HEK293 (cell line): ENCODE results near the gene THSD7B.
"Not testable (repeated sequence)": the region's sequence is repeated elsewhere in the genome, so short reads cannot be mapped to it uniquely, and the experiment has no call there.

Source experiments
- CTCF ChIA-PET: fragments of 350-600 bp; formaldehyde crosslinking; extraction: SDS; loops from one replicate; lab custom pipeline; 2021; ENCODE audit warnings: antibody characterized with exemption; lab: Yijun Ruan, JAX
- POLR2A ChIA-PET: fragments of 300-600 bp; formaldehyde crosslinking; extraction: SDS; loops from one replicate; lab custom pipeline; 2020; ENCODE audit warnings: antibody characterized with exemption, inconsistent platforms; lab: Yijun Ruan, JAX
- H3K27ac ChIP-seq: fragments of 200-500 bp; sonication (Bioruptor generic); 2 replicates; pipeline ENCODE4 v1.5.1; 2014; ENCODE audit warnings: low read depth, low read length, control low read depth, inconsistent platforms; ENCODE audit errors: extremely low read depth
- H3K36me3 ChIP-seq, 2 experiments: fragments of 200-500 bp in 1 of 2; sonication (Bioruptor generic) in 1 of 2; 1 replicate in 1 of 2; 2 replicates in 1 of 2; pipeline ENCODE4 v1.5.1; 2014 to 2017; ENCODE audit warnings: inconsistent platforms in 2 of 2, low read length in 2 of 2; ENCODE audit not compliant: control insufficient read depth in 2 of 2, insufficient read depth in 1 of 2
- H3K4me1 ChIP-seq: fragments of 200-500 bp; sonication (Bioruptor generic); 2 replicates; pipeline ENCODE4 v1.5.1; 2014; ENCODE audit warnings: mild to moderate bottlenecking, low read length, inconsistent platforms; ENCODE audit not compliant: control insufficient read depth, insufficient read depth
- H3K4me3 ChIP-seq: 2 replicates; pipeline ENCODE4 v1.5.1; 2011; ENCODE audit warnings: low read depth, mild to moderate bottlenecking, control low read depth, low read length, moderate library complexity
- H3K9me3 ChIP-seq: fragments of 200-500 bp; sonication (Bioruptor generic); 2 replicates; pipeline ENCODE4 v1.5.1; 2014; ENCODE audit warnings: low read depth, low read length, inconsistent platforms; ENCODE audit not compliant: control insufficient read depth, insufficient read depth
- ZBTB21 ChIP-seq: fragments of 450-650 bp; formaldehyde crosslinking; IDR thresholded peaks from 2 replicates; pipeline ENCODE4 v1.5.1; 2017; ENCODE audit warnings: missing biosample characterization, missing genetic modification characterization
- ZFP41 ChIP-seq: fragments of 450-650 bp; formaldehyde crosslinking; IDR thresholded peaks from 2 replicates; pipeline ENCODE4 v1.5.1; 2016; ENCODE audit warnings: missing biosample characterization, missing genetic modification characterization, borderline replicate concordance
- ZNF157 ChIP-seq: fragments of 450-650 bp; formaldehyde crosslinking; IDR thresholded peaks from 2 replicates; pipeline ENCODE4 v1.5.1; 2016; ENCODE audit warnings: missing biosample characterization, missing genetic modification characterization
- ZNF239 ChIP-seq: fragments of 450-650 bp; formaldehyde crosslinking; IDR thresholded peaks from 2 replicates; pipeline ENCODE4 v1.5.1; 2016; ENCODE audit warnings: missing biosample characterization, missing genetic modification characterization
- ZNF266 ChIP-seq: fragments of 450-650 bp; formaldehyde crosslinking; IDR thresholded peaks from 2 replicates; pipeline ENCODE4 v1.5.1; 2016; ENCODE audit warnings: missing biosample characterization, missing genetic modification characterization, low read depth
- ZNF341 ChIP-seq: fragments of 450-650 bp; formaldehyde crosslinking; IDR thresholded peaks from 2 replicates; pipeline ENCODE4; 2016; ENCODE audit warnings: low read depth, missing biosample characterization, missing genetic modification characterization
- ZNF48 ChIP-seq: fragments of 450-650 bp; formaldehyde crosslinking; IDR thresholded peaks from 2 replicates; pipeline ENCODE4 v1.5.1; 2016; ENCODE audit warnings: missing biosample characterization, missing genetic modification characterization
- ZNF521 ChIP-seq: fragments of 450-650 bp; formaldehyde crosslinking; IDR thresholded peaks from 2 replicates; pipeline ENCODE4 v1.5.1; 2017; ENCODE audit warnings: missing biosample characterization, mild to moderate bottlenecking, missing genetic modification characterization
- ZNF544 ChIP-seq: fragments of 450-650 bp; formaldehyde crosslinking; IDR thresholded peaks from 2 replicates; pipeline ENCODE4 v1.5.0; 2017; ENCODE audit warnings: missing biosample characterization, missing genetic modification characterization
- ZNF660 ChIP-seq: fragments of 450-650 bp; IDR thresholded peaks from 2 replicates; pipeline ENCODE4 v1.5.1; 2018; ENCODE audit warnings: missing biosample characterization, mild to moderate bottlenecking, missing genetic modification characterization
- ZNF664 ChIP-seq: fragments of 450-650 bp; formaldehyde crosslinking; IDR thresholded peaks from 2 replicates; pipeline ENCODE4 v1.5.1; 2016; ENCODE audit warnings: missing biosample characterization, missing genetic modification characterization
- ZNF791 ChIP-seq: fragments of 450-650 bp; formaldehyde crosslinking; IDR thresholded peaks from 2 replicates; pipeline ENCODE4 v1.5.1; 2016; ENCODE audit warnings: missing biosample characterization, missing genetic modification characterization
- TF ChIP-seq, protein P1 (sequence below): fragments of 450-650 bp; formaldehyde crosslinking; IDR thresholded peaks from 2 replicates; pipeline ENCODE4 v1.5.1; 2016; ENCODE audit warnings: missing biosample characterization, missing genetic modification characterization
- TF ChIP-seq, protein P2 (sequence below): fragments of 450-650 bp; formaldehyde crosslinking; IDR thresholded peaks from 2 replicates; pipeline ENCODE4 v1.5.1; 2016; ENCODE audit warnings: missing biosample characterization, missing genetic modification characterization
- TF ChIP-seq, protein P3 (sequence below): fragments of 450-650 bp; formaldehyde crosslinking; IDR thresholded peaks from 2 replicates; pipeline ENCODE4 v1.5.1; 2016; ENCODE audit warnings: missing biosample characterization, missing genetic modification characterization, borderline replicate concordance

The THSD7B gene

DNA sequence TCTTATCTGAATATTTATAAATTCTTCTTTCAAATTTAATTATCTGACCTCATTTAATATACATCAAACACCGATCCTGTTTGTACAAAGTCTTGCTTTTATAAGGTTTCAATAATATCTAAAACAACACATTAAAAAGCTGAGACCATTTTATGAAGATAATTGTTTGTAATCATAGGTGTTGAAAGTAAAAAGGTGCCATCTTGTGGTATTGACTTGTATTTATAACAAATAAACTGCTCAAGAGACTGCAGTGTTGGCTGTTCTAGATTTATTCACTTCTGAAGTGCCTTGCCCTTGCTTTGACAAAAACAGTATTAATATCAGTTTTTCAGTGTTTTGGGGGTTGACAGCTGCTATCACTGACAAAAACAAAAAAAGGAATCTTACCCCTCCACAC lies 912.1 kb downstream of the THSD7B start:
- CTCF ChIA-PET: interaction anchor here (0.9 kb wide), 1 partner anchor 160 kb away, joined by 4 read pairs; no protein-coding TSS in a partner anchor
- H3K27ac ChIP-seq: no peak overlapping the region
- H3K36me3 ChIP-seq: no peaks in the 10 kb centered on the region
- TF ChIP-seq ZNF660 (no peak), ZNF341 (no peak)
- H3K9me3 ChIP-seq: no peaks in the 10 kb centered on the region
- H3K4me1 ChIP-seq: no peaks in the 10 kb centered on the region
- POLR2A ChIA-PET: no interaction called here
- no peak overlapping the region for H3K4me3 ChIP-seq

DNA sequence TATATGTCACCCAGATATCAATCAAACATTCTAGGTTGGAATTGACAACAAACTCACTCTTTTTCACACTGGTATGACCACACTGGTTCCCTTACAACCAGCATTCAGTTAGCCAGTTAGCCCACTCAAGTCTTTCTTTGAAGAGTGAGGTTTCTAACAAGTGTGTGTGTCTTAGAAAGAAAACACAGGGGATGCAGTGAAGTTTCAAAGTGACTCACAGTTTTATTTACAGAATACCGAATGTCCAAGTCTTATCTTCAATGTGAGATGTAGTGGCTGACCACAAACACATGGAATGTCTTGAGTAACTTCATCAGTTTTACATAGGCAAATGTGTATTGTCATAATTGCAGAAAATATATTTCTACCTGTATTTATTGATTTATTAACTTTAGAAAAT lies 924.2 kb downstream of the THSD7B start:
- H3K4me3 ChIP-seq: no peak overlapping the region
- H3K36me3 ChIP-seq: no peaks in the 10 kb centered on the region
- ChIA-PET POLR2A (no interaction called here), CTCF (interaction anchor here (0.7 kb wide), 1 partner anchor 150 kb away, joined by 3 read pairs; no protein-coding TSS in a partner anchor)
- no peaks in the 10 kb centered on the region for H3K4me1 ChIP-seq
- TF ChIP-seq ZNF157 (tag by site-specific recombination): no peak
- TF ChIP-seq ZNF239 (tag by site-specific recombination): no peak
- TF ChIP-seq, protein P1, sequence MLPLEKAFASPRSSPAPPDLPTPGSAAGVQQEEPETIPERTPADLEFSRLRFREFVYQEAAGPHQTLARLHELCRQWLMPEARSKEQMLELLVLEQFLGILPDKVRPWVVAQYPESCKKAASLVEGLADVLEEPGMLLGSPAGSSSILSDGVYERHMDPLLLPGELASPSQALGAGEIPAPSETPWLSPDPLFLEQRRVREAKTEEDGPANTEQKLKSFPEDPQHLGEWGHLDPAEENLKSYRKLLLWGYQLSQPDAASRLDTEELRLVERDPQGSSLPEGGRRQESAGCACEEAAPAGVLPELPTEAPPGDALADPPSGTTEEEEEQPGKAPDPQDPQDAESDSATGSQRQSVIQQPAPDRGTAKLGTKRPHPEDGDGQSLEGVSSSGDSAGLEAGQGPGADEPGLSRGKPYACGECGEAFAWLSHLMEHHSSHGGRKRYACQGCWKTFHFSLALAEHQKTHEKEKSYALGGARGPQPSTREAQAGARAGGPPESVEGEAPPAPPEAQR (tag by site-specific recombination): no peak
- no peak for TF ChIP-seq ZNF521 (tag by site-specific recombination)
- TF ChIP-seq ZNF791 (tag by site-specific recombination): no peak
- TF ChIP-seq ZNF664 (tag by site-specific recombination): no peak
- no peak for TF ChIP-seq ZFP41 (tag by site-specific recombination)
- TF ChIP-seq, all 188 proteins: peak for 0
- Histone ChIP-seq H3K9me3 (no peaks in the 10 kb centered on the region), H3K27ac (no peak overlapping the region)

DNA sequence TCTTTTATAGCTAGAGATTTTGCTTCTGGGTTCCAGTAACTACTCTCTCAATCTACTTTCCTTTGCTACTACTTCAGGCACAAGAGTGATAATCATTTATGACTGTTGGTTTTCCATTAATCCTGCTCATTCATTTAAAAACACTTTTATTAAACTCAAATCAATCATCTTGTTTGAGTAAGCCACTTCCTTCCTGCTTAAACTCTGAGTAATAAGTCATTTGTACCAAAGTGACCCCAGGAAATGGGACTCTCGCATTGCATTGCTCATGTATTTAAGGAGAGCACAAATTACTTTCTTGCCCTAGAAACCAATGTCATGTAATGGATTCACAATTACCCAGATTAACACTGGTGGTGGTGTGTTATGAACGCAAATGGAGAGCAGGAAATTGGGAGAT lies 928.2 kb downstream of the THSD7B start:
- TF ChIP-seq ZNF48: no peak
- TF ChIP-seq ZBTB21 (tag by site-specific recombination): no peak
- no peak for TF ChIP-seq ZNF544 (tag by site-specific recombination)
- TF ChIP-seq ZNF791 (tag by site-specific recombination): no peak
- TF ChIP-seq, all 188 proteins: peak for 0

DNA sequence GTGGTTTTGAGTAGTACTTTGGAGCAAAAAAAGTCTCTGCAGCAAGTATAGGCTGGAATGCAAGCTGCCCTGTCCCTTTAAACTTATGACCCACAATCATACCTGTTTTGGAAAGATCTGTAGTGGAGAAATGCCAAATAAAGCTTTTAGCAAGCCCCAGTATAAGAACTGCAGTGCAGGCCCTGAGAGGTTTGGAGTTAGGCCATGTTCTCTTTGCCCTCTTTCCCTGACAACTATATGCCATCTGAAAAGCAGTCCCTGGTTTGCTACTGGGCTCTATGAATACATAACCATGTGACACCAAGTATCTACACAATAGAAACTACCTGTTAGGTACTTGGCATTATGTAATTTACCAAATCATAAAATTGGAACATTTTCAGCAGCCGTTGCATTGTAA lies 931.6 kb downstream of the THSD7B start:
- TF ChIP-seq ZBTB21 (tag by site-specific recombination) (no peak), ZNF266 (tag by site-specific recombination) (no peak)
- TF ChIP-seq, protein P2, sequence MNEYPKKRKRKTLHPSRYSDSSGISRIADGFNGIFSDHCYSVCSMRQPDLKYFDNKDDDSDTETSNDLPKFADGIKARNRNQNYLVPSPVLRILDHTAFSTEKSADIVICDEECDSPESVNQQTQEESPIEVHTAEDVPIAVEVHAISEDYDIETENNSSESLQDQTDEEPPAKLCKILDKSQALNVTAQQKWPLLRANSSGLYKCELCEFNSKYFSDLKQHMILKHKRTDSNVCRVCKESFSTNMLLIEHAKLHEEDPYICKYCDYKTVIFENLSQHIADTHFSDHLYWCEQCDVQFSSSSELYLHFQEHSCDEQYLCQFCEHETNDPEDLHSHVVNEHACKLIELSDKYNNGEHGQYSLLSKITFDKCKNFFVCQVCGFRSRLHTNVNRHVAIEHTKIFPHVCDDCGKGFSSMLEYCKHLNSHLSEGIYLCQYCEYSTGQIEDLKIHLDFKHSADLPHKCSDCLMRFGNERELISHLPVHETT: no peak
- TF ChIP-seq, protein P3, sequence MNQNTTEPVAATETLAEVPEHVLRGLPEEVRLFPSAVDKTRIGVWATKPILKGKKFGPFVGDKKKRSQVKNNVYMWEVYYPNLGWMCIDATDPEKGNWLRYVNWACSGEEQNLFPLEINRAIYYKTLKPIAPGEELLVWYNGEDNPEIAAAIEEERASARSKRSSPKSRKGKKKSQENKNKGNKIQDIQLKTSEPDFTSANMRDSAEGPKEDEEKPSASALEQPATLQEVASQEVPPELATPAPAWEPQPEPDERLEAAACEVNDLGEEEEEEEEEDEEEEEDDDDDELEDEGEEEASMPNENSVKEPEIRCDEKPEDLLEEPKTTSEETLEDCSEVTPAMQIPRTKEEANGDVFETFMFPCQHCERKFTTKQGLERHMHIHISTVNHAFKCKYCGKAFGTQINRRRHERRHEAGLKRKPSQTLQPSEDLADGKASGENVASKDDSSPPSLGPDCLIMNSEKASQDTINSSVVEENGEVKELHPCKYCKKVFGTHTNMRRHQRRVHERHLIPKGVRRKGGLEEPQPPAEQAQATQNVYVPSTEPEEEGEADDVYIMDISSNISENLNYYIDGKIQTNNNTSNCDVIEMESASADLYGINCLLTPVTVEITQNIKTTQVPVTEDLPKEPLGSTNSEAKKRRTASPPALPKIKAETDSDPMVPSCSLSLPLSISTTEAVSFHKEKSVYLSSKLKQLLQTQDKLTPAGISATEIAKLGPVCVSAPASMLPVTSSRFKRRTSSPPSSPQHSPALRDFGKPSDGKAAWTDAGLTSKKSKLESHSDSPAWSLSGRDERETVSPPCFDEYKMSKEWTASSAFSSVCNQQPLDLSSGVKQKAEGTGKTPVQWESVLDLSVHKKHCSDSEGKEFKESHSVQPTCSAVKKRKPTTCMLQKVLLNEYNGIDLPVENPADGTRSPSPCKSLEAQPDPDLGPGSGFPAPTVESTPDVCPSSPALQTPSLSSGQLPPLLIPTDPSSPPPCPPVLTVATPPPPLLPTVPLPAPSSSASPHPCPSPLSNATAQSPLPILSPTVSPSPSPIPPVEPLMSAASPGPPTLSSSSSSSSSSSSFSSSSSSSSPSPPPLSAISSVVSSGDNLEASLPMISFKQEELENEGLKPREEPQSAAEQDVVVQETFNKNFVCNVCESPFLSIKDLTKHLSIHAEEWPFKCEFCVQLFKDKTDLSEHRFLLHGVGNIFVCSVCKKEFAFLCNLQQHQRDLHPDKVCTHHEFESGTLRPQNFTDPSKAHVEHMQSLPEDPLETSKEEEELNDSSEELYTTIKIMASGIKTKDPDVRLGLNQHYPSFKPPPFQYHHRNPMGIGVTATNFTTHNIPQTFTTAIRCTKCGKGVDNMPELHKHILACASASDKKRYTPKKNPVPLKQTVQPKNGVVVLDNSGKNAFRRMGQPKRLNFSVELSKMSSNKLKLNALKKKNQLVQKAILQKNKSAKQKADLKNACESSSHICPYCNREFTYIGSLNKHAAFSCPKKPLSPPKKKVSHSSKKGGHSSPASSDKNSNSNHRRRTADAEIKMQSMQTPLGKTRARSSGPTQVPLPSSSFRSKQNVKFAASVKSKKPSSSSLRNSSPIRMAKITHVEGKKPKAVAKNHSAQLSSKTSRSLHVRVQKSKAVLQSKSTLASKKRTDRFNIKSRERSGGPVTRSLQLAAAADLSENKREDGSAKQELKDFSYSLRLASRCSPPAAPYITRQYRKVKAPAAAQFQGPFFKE: no peak
- TF ChIP-seq, all 188 proteins: peak for 0
- POLR2A ChIA-PET: no interaction called here
- no peaks in the 10 kb centered on the region for H3K4me1 ChIP-seq
- no peak overlapping the region for H3K27ac ChIP-seq
- CTCF ChIA-PET: no interaction called here
- H3K36me3 ChIP-seq: no peaks in the 10 kb centered on the region
- no peaks in the 10 kb centered on the region for H3K9me3 ChIP-seq
- no peak overlapping the region for H3K4me3 ChIP-seq

More for the DNA sequence above, 928.2 kb downstream of the THSD7B start:
- Histone ChIP-seq H3K27ac (no peak overlapping the region), H3K4me3 (no peak overlapping the region), H3K36me3 (no peaks in the 10 kb centered on the region), H3K9me3 (no peaks in the 10 kb centered on the region), H3K4me1 (no peaks in the 10 kb centered on the region)
- CTCF ChIA-PET: interaction anchor here (0.6 kb wide), 1 partner anchor 191 kb away, joined by 3 read pairs; no protein-coding TSS in a partner anchor
- POLR2A ChIA-PET: no interaction called here

DNA sequence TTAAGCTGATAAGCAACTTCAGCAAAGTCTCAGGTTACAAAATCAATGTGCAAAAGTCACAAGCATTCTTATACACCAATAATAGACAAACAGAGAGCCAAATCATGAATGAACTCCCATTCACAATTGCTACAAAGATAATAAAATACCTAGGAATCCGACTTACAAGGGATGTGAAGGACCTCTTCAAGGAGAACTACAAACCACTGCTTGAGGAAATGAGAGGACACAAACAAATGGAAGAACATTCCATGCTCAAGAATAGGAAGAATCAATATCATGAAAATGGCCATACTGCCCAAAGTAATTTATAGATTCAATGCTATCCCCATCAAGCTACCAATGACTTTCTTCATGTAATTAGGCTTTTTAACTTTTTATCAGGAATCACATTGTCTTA lies 934.9 kb downstream of the THSD7B start:
- CTCF ChIA-PET, POLR2A ChIA-PET, H3K27ac ChIP-seq, H3K36me3 ChIP-seq, H3K4me1 ChIP-seq, H3K4me3 ChIP-seq, H3K9me3 ChIP-seq: not testable (repeated sequence)
